Heart right ventricle (tissue), 16 donors: ENCODE results near the gene SEPSECS. TPM values are rescaled to one million over a fixed set of nuclear protein-coding genes. Genes with fewer than 3 reads are reported as not detected.

Experiments
- ATAC-seq, 8 donors: fragments of 200-7000 bp; cut with Tn5 transposase; one replicate each; pipeline ENCODE4 v1.9.1; 2020; ENCODE audit warnings: mild to moderate bottlenecking in 8 of 8, moderate library complexity in 8 of 8, moderate number of reproducible peaks in 1 of 8
- DNase-seq, 2 donors: peaks; one replicate each; pipeline ENCODE4 v3.0.0-alpha.2; 2020
- H3K27ac ChIP-seq, 10 donors: fragments of 200-600 bp; sonication (generic) in 2 of 10; one replicate each; pipeline versions ENCODE4 v1.5.0 to v1.8.0; 2020 to 2022; ENCODE audit warnings: mild to moderate bottlenecking in 3 of 10
- H3K27me3 ChIP-seq, 7 donors: fragments of 200-600 bp; one replicate each; pipeline ENCODE4 v1.8.0; 2021 to 2022; ENCODE audit warnings: mild to moderate bottlenecking in 2 of 7
- H3K36me3 ChIP-seq, 9 donors: fragments of 200-600 bp; sonication (generic) in 1 of 9; one replicate each; pipeline versions ENCODE4 v1.5.0 to v1.8.0; 2020 to 2022; ENCODE audit warnings: mild to moderate bottlenecking in 2 of 9
- H3K4me1 ChIP-seq, 9 donors: fragments of 200-600 bp; sonication (generic) in 1 of 9; one replicate each; pipeline versions ENCODE4 v1.5.0 to v1.8.0; 2020 to 2022; ENCODE audit warnings: mild to moderate bottlenecking in 4 of 9
- H3K4me3 ChIP-seq, 10 donors: fragments of 200-600 bp; sonication (generic) in 2 of 10; one replicate each; pipeline versions ENCODE4 v1.5.0 to v1.8.0; 2020 to 2022; ENCODE audit warnings: mild to moderate bottlenecking in 7 of 10, moderate library complexity in 2 of 10
- H3K9me3 ChIP-seq, 11 donors: fragments of 200-600 bp in 10 of 11; sonication (generic) in 2 of 11; one replicate each; pipeline versions ENCODE4 v1.5.0 to v1.8.0; 2013 to 2022; ENCODE audit warnings: mild to moderate bottlenecking in 2 of 11, control low read depth in 1 of 11, moderate library complexity in 1 of 11
- CTCF ChIP-seq, 9 donors: fragments of 200-600 bp; sonication (generic) in 2 of 9; IDR thresholded peaks; one replicate each; pipeline versions ENCODE4 v1.5.0 to v1.8.0; 2021 to 2022; ENCODE audit warnings: antibody characterized with exemption in 9 of 9, mild to moderate bottlenecking in 5 of 9, moderate library complexity in 1 of 9
- WGBS, 2 donors: extraction: QIAGEN DNeasy Blood & Tissue Kit; methylation state at CpG; one replicate each; pipeline ENCODE4 v1.1.7; 2013; ENCODE audit warnings: inconsistent platforms in 1 of 2; 5-methylcytosine and 5-hydroxymethylcytosine counted together
- intact Hi-C, 10 donors: fragments of 100-400 bp; cut with DNase I; formaldehyde crosslinking; loops; one replicate each; pipeline versions ENCODE4 v1.11.1 to v1.14.2; 2022
- polyA plus RNA-seq, 2 donors: library from polyadenylated mRNA; stranded (reverse); fragments of 200-250 nt; gene quantifications; one replicate each; pipeline ENCODE4 v1.2.3, GENCODE V29; 2013
- total RNA-seq, 10 donors: library from RNA; stranded (reverse); fragmentation: NEBNext Ultra II Directional in 3 of 10; extraction: Animal tissue kit (Norgen Biotek cat#: 25700) in 3 of 10; gene quantifications; one replicate each; pipeline versions ENCODE4 v1.2.1 to v1.2.4, GENCODE V29; 2021 to 2023
- donor health status: Arrhythmogenic right ventricular cardiomyopathy.
- donor health status: ischemic (EF 13 %, LVEDD 7.1; RV severe dilation, severe dysfunction).
- donor health status: healthy with polysubstance abuse.
- donor health status: DM: no; HTN: yes; CAD: no.
- donor health status: DM: no; HTN: no; CAD: no.
- donor health status: ischemic (EF 25% LVEDD 6.9; RV normal size, moderate dysfunction).
- donor health status: ischemic (EF 25% LVEDD 5.7; RV mildly dilated, moderate dysfunction).
- donor health status: healthy.
- donor health status: DM: yes; HTN: yes; CAD: no.
- donor health status: Ischemic cardiomyopathy.
- donor health status: ischemic (EF 35%, LVEDD 5.7; RV mildly dilated, moderate dysfunction).
- donor health status: nonischemic (EF 11% LVEDD 7.7; RV severe dilation, severe dysfunction).
- donor health status: DM: yes; HTN: yes; CAD: no.
- donor health status: PGD.
- donor health status: ischemic (EF 29% LVEDD 5.4; RV normal size, mild dysfunction).
- donor health status: nonischemic (EF 23%, LVEDD 6.1; RV moderate dilation, normal function).

Gene SEPSECS
- total and polyA plus RNA-seq, 12 donors, result 1.3 to 9.1 (median 6.0) TPM

- Histone ChIP-seq H3K9me3 (no peaks in the 10 kb centered on the region), H3K4me1 (peaks cover 0 to 13% (median 9%) of the 10 kb centered on the region in 9 donors), H3K36me3 (no peaks in the 10 kb centered on the region), H3K4me3 (no peak overlapping the region), H3K27me3 (no peaks in the 10 kb centered on the region), H3K27ac (no peak overlapping the region)
- intact Hi-C loops, result loop anchor here in 5 of 10 donors (10.0 kb wide), 3 partner anchors 136 to 196 kb away; partner anchors contain the start of genes ANAPC4 (in 2 of the 5) and ZCCHC4 (in 2 of the 5)
- DNase-seq (no peak), ATAC-seq (no peak)
- WGBS, 2 donors, result 74 to 80% methylated on average over 3 of the region's 3 CpGs
- TF ChIP-seq CTCF (IDR thresholded peaks at IDR 0.05), result no peak
Observed at GRCh38 chr4:25178838-25179261, 18.6 kb upstream of the SEPSECS start.

DNA sequence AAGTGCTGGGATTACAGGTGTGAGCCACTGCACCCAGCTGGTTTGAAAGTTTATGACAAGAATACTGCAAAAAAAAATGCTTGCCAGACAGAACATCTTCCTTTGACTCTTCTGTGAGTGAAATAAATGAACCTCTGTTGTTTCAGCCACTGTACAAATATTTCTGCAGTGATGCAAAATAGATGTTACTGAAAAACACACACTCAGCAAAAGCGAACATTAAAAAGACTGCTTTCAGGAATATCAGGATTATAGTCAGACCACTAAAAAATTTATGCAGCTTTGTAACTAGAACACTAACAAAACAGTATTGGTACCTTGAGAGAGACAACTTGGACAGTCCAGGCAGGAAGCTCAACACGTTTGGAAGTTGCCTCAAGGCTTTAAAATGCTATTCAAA lies 16.9 kb upstream of the SEPSECS start:
- 69 to 81% methylated on average over 2 of the region's 2 CpGs for WGBS, 2 donors
- Histone ChIP-seq H3K9me3 (no peaks in the 10 kb centered on the region), H3K36me3 (peaks cover 0 to under 1% (median 0%) of the 10 kb centered on the region in 9 donors), H3K27me3 (no peaks in the 10 kb centered on the region), H3K4me1 (peaks cover 0 to 30% (median 21%) of the 10 kb centered on the region in 9 donors), H3K27ac (no peak overlapping the region), H3K4me3 (no peak overlapping the region)
- intact Hi-C loops, result loop anchor here in 5 of 10 donors (10.0 kb wide), 3 partner anchors 138 to 198 kb away; partner anchors contain the start of genes ANAPC4 (in 2 of the 5) and ZCCHC4 (in 2 of the 5)
- DNase-seq, result no peak
- no peak for TF ChIP-seq CTCF (IDR thresholded peaks at IDR 0.05)
- no peak for ATAC-seq

DNA sequence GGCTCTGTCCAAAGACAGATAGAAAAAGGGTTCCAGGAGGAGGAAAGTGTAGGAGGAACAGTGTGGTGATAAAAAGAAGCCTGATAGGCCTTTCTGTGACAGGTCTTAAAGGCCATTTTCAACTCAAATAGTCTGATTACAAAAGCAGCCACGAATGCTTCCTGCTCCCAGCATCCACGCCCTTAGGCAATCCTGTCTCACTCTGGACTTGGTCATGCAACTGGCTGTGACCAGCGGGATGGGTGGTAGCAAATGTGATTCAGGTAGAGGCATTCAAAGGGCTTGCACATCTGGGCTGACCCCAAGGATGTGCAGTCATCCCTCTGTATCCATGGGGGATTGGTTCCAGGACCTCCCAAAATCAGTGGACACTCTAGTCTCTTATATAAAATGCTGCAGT lies 14.4 kb upstream of the SEPSECS start:
- H3K4me1 ChIP-seq, result peaks cover 0 to 40% (median 21%) of the 10 kb centered on the region in 9 donors
- H3K36me3 ChIP-seq, result peaks cover 0 to 7% (median 0%) of the 10 kb centered on the region in 9 donors
- H3K9me3 ChIP-seq, result no peaks in the 10 kb centered on the region
- no peak for TF ChIP-seq CTCF (IDR thresholded peaks at IDR 0.05)
- ATAC-seq (no peak), DNase-seq (no peak)
- no peak overlapping the region for H3K4me3 ChIP-seq
- intact Hi-C loops, result loop anchor here in 5 of 10 donors (5.0 to 10.0 kb wide), 4 partner anchors 58 to 200 kb away; partner anchors contain the start of genes ANAPC4 (in 2 of the 5), ZCCHC4 (in 2 of the 5) and PI4K2B (in 1 of the 5)
- no peaks in the 10 kb centered on the region for H3K27me3 ChIP-seq
- WGBS, 2 donors, result 60 to 72% methylated on average over 3 of the region's 3 CpGs
- peak overlapping the region in 5 of 10 donors; percentile 50 to 85 (median 81) for H3K27ac ChIP-seq

GRCh38 chr4:25172961-25173915 lies 13.0 kb upstream of the SEPSECS start:
- DNase-seq (peak in 1 of 2 donors; percentile 77), ATAC-seq (peak; percentile 95 to 98 (median 96))
- peak in 1 of 9 donors; percentile 19 for TF ChIP-seq CTCF (IDR thresholded peaks at IDR 0.05)
- no peaks in the 10 kb centered on the region for H3K27me3 ChIP-seq
- intact Hi-C loops, result loop anchor here in 5 of 10 donors (5.0 to 10.0 kb wide), 4 partner anchors 59 to 202 kb away; partner anchors contain the start of genes ANAPC4 (in 2 of the 5), ZCCHC4 (in 2 of the 5) and PI4K2B (in 1 of the 5)
- H3K27ac ChIP-seq, result peak overlapping the region in 9 of 10 donors; percentile 49 to 85 (median 78)
- H3K9me3 ChIP-seq, result no peaks in the 10 kb centered on the region
- no peak overlapping the region for H3K4me3 ChIP-seq
- peaks cover 0 to 40% (median 21%) of the 10 kb centered on the region in 9 donors for H3K4me1 ChIP-seq
- WGBS, 2 donors, result 37 to 52% methylated on average over 3 of the region's 3 CpGs
- H3K36me3 ChIP-seq, result peaks cover 0 to 7% (median 0%) of the 10 kb centered on the region in 9 donors
